Lung (tissue), 12 donors: Measurements from ENCODE around the gene ADI1. TPM values are rescaled to one million over a fixed set of nuclear protein-coding genes. Genes with fewer than 3 reads are reported as not detected.

Experiments used
- ATAC-seq: fragments of 200-7000 bp; cut with Tn5 transposase; one replicate; pipeline ENCODE4 v1.9.1; 2020; ENCODE audit warnings: moderate number of reproducible peaks; ENCODE audit not compliant: insufficient read depth, low FRiP score
- DNase-seq, 3 donors: peaks; one replicate each; pipeline ENCODE4 v3.0.0-alpha.2; 2013 to 2017
- H3K27ac ChIP-seq, 2 donors: one replicate each; pipeline ENCODE4 v1.5.1; 2013; ENCODE audit warnings: mild to moderate bottlenecking in 2 of 2, moderate library complexity in 2 of 2, control low read depth in 1 of 2, inconsistent platforms in 1 of 2, low read depth in 1 of 2, low read length in 1 of 2
- H3K27me3 ChIP-seq, 3 donors: one replicate each; pipeline ENCODE4 v1.5.1; 2013; ENCODE audit warnings: low read length in 2 of 3; ENCODE audit not compliant: control insufficient read depth in 3 of 3, insufficient read depth in 3 of 3
- H3K36me3 ChIP-seq, 4 donors: one replicate each; pipeline ENCODE4 v1.5.1; 2013; ENCODE audit warnings: low read length in 4 of 4, mild to moderate bottlenecking in 1 of 4, moderate library complexity in 1 of 4; ENCODE audit not compliant: control insufficient read depth in 4 of 4, insufficient read depth in 4 of 4
- H3K4me1 ChIP-seq, 5 donors: one replicate each; pipeline ENCODE4 v1.5.1; 2013; ENCODE audit warnings: low read length in 5 of 5, mild to moderate bottlenecking in 2 of 5, moderate library complexity in 1 of 5; ENCODE audit not compliant: control insufficient read depth in 5 of 5, insufficient read depth in 5 of 5
- H3K4me3 ChIP-seq: one replicate; pipeline ENCODE4 v1.5.1; 2013; ENCODE audit warnings: mild to moderate bottlenecking, control low read depth, moderate library complexity
- H3K9ac ChIP-seq, 2 donors: one replicate each; pipeline ENCODE4 v1.5.1; 2013; ENCODE audit warnings: low read length in 2 of 2, control low read depth in 1 of 2; ENCODE audit not compliant: insufficient read depth in 1 of 2
- H3K9me3 ChIP-seq, 4 donors: one replicate each; pipeline ENCODE4 v1.5.1; 2013; ENCODE audit warnings: low read length in 3 of 4, mild to moderate bottlenecking in 1 of 4, moderate library complexity in 1 of 4; ENCODE audit not compliant: control insufficient read depth in 4 of 4, insufficient read depth in 3 of 4
- CTCF ChIP-seq: IDR thresholded peaks from 2 replicates; pipeline ENCODE4 v1.5.1; 2012; ENCODE audit warnings: mild to moderate bottlenecking; ENCODE audit errors: control extremely low read depth, extremely low read depth
- WGBS, 2 donors: extraction: QIAGEN DNeasy Blood & Tissue Kit; methylation state at CpG; one replicate each; pipeline ENCODE4 v1.1.7; 2013; 5-methylcytosine and 5-hydroxymethylcytosine counted together
- polyA plus RNA-seq, 2 donors: library from polyadenylated mRNA; stranded (reverse); fragments of 200-250 nt; gene quantifications; one replicate each; pipeline ENCODE4 v1.2.1, GENCODE V29; 2013
- total RNA-seq, 2 donors: library from RNA; depleted of rRNA in 1 of 2; stranded (reverse); fragments of >200 nt in 1 of 2; gene quantifications; one replicate each; pipeline ENCODE4 v1.2.1, GENCODE V29; 2014 to 2021
- donor health status: control.
- donor health status: control.
- donor health status: Bipolar disorder and iron deficiency.
- donor health status: healthy.
- donor health status: DM: yes; HTN: yes; CAD: no.

Gene ADI1
- total and polyA plus RNA-seq, 4 donors, result 46.8 to 65.2 (median 55.9) TPM

DNA sequence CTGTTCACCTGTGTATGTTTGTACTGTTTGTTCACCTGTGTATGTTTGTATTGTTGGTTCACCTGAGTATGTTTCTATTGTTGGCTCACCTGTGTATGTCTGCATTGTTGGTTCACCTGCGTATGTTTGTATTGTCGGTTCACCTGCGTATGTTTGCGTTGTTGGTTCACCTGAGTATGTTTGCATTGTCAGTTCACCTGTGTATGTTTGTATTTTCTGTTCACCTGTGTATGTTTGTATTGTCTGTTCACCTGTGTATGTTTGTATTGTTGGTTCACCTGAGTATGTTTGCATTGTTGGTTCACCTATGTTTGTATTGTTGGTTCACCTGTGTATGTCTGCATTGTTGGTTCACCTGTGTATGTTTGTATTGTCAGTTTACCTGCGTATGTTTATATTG lies 14.6 kb downstream of the ADI1 start:
- DNase-seq (no peak), ATAC-seq (no peak)
- H3K4me1 ChIP-seq, result no peaks in the 10 kb centered on the region
- WGBS, 2 donors, result 95 to 97% methylated on average over 5 of the region's 5 CpGs
- H3K27ac ChIP-seq, result no peak overlapping the region
- TF ChIP-seq CTCF, result no peak
- H3K4me3 ChIP-seq, result no peak overlapping the region
- peaks cover 0 to 2% (median under 1%) of the 10 kb centered on the region in 4 donors for H3K9me3 ChIP-seq
- H3K36me3 ChIP-seq, result peaks cover 0 to 27% (median 14%) of the 10 kb centered on the region in 4 donors
- H3K27me3 ChIP-seq, result peaks cover 0 to 2% (median 0%) of the 10 kb centered on the region in 3 donors
- no peak overlapping the region for H3K9ac ChIP-seq

DNA sequence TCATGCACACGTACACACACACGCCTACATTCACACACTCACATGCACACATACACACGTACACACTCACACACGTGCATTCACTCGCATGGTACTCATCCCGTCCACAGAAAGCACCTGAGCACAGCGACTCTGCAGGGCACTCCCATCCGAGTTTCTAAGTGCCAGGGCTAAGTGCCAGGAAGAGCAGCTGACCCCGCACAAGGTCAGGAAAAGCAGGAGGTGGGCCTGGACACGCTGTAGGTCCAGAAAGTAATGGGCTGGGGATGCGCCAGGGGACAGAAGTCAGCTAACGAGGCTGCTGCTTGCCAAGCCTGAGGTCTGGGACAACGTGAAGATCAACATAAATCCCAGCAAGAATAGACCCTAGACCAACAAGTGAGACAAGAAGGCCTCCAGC lies 15.8 kb downstream of the ADI1 start:
- Histone ChIP-seq H3K27me3 (peaks cover 0 to 2% (median 0%) of the 10 kb centered on the region in 3 donors), H3K4me3 (no peak overlapping the region), H3K9ac (no peak overlapping the region), H3K36me3 (peaks cover 4 to 33% (median 16%) of the 10 kb centered on the region in 4 donors), H3K4me1 (no peaks in the 10 kb centered on the region), H3K27ac (no peak overlapping the region), H3K9me3 (peaks cover 0 to 2% (median under 1%) of the 10 kb centered on the region in 4 donors)
- DNase-seq (no peak), ATAC-seq (no peak)
- no peak for TF ChIP-seq CTCF
- 84 to 94% methylated on average over 13 of the region's 13 CpGs for WGBS, 2 donors

DNA sequence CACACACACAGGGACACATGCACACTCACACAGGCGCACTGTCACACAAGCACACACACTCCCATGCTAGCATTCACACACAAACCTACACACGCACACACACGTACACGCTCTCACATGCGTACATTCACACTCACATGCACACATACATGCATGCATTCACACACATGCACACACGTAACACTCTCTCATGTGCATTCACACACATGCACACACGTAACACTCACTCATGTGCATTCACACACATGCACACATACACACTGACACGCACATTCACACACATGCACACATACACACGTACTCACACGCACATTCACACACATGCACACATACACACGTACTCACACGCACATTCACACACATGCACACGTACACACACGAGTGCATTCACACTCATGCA lies 16.3 kb downstream of the ADI1 start:
- Histone ChIP-seq H3K27me3 (peaks cover 0 to 2% (median 0%) of the 10 kb centered on the region in 3 donors), H3K9ac (peak overlapping the region in 1 of 2 donors; percentile 34), H3K9me3 (peaks cover 0 to 2% (median under 1%) of the 10 kb centered on the region in 4 donors), H3K4me3 (no peak overlapping the region), H3K27ac (no peak overlapping the region), H3K36me3 (peaks cover 7 to 36% (median 19%) of the 10 kb centered on the region in 4 donors), H3K4me1 (no peaks in the 10 kb centered on the region)
- no peak for TF ChIP-seq CTCF
- DNase-seq (no peak), ATAC-seq (no peak)
- WGBS, 2 donors, result 92 to 95% methylated on average over 14 of the region's 14 CpGs

DNA sequence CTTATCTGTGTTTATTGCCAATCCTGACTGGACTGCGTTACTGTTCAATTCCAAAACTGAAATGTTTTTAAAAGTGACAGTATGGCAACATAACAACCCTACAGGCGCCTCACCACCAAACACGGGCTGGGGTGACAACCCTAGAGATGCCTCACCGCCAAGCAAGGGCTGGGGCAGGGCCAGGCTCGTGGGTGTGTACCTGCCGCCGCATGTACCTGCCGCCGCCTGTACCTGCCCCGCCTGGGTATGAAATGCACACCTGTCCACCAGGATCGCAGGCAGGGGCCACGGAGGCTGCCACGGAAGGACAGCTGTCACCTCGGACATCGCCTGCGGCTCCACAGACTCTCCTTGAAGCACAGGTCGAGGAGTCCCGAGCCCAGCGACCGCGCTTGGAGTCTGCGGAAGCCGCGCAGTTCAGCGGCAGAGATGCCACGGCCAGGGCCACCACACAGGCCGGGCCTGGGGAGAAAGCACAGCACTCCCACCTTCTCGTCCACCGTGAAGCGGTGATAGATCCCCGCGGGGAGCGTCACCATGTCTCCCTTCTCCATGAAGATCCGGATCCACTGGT lies 18.9 kb downstream of the ADI1 start:
- WGBS, 2 donors, result 95 to 97% methylated on average over 32 to 34 of the region's 34 CpGs
- no peak for TF ChIP-seq CTCF
- no peak overlapping the region for H3K4me3 ChIP-seq
- no peak overlapping the region for H3K9ac ChIP-seq
- no peak for ATAC-seq
- H3K4me1 ChIP-seq, result no peaks in the 10 kb centered on the region
- H3K36me3 ChIP-seq, result peaks cover 9 to 43% (median 19%) of the 10 kb centered on the region in 4 donors
- peaks cover 0 to 2% (median 0%) of the 10 kb centered on the region in 3 donors for H3K27me3 ChIP-seq
- H3K27ac ChIP-seq, result no peak overlapping the region
- no peak for DNase-seq
- H3K9me3 ChIP-seq, result peaks cover 0 to 2% (median under 1%) of the 10 kb centered on the region in 4 donors
